ENCODE results near the gene RPL39L. TPM values are rescaled to one million over a fixed set of nuclear protein-coding genes. Genes with fewer than 3 reads are reported as not detected.

Gene RPL39L
- polyA plus RNA-seq, 1 donor, result 13.1 TPM

Other genes starting within 250 kb of the RPL39L start
- 126 TPM for gene ST6GAL1, start 209.0 kb downstream of the RPL39L start, polyA plus RNA-seq
- 0.12 TPM for gene RTP1, start 58.0 kb upstream of the RPL39L start, polyA plus RNA-seq
- gene MASP1, start 152.2 kb upstream of the RPL39L start, polyA plus RNA-seq, result 56.6 TPM
- gene RTP4, start 228.9 kb upstream of the RPL39L start, polyA plus RNA-seq, result 15.8 TPM

All from large intestine (tissue), 1 donor.